ENCODE results near the gene RPE. TPM values are rescaled to one million over a fixed set of nuclear protein-coding genes. Genes with fewer than 3 reads are reported as not detected.

The RPE gene
- 138 TPM in 2 replicates for total RNA-seq (2013; cell fraction: nucleolus; rRNA removed)
- total RNA-seq (2014; rRNA removed): 41.5 and 48.3 TPM in 2 replicates
- 49.5 and 55.6 TPM in 2 replicates for total RNA-seq (2014; rRNA removed; fragmentation: Illumina TruSeq; extraction: Trizol)
- 47.8 and 52.4 TPM in 2 replicates for total RNA-seq (2021)
- polyA plus RNA-seq (2011; ENCODE audit: low read depth): 21.3 TPM
- polyA plus RNA-seq (2011; rRNA removed): 75.3 and 87.2 TPM in 2 replicates
- polyA plus RNA-seq (2011; cell fraction: cytosol; rRNA removed): 69.7 and 89.4 TPM in 2 replicates
- polyA plus RNA-seq (2011; cell fraction: nucleus; rRNA removed): 54.1 and 64.9 TPM in 2 replicates
- 16.2 and 21.8 TPM in 2 replicates for polyA plus RNA-seq (2012)
- 46.2 and 47.1 TPM in 2 replicates for polyA plus RNA-seq (2014; fragmentation: Illumina TruSeq; extraction: Trizol)
- 10 to 100 TPM; 45.9 to 49.8 TPM for polyA plus RNA-seq (2014; fragmentation: Nextera tagmentation; extraction: Ambion mirVana)
- 42.3 and 43.2 TPM in 2 replicates for polyA plus RNA-seq (2014; rRNA removed)
- 10 to 100 TPM; 46.0 to 46.6 TPM for polyA plus RNA-seq (2016; fragmentation: Nextera tagmentation; extraction: Ambion mirVana)
- polyA minus RNA-seq (2011; rRNA and poly(A)+ RNA removed): 127 and 145 TPM in 2 replicates
- 47.1 and 52.7 TPM in 2 replicates for polyA minus RNA-seq (2011; cell fraction: cytosol; rRNA and poly(A)+ RNA removed)
- polyA minus RNA-seq (2011; cell fraction: nucleus; rRNA and poly(A)+ RNA removed): 53.0 and 58.2 TPM in 2 replicates
- Bru-seq, nascent RNA: percentile 96 among the genes with signal in this experiment
- percentile 95 among the genes with signal in this experiment for BruChase-seq, experiment 1, labeled RNA remaining after a 6-hour chase
- percentile 98 among the genes with signal in this experiment for BruChase-seq, experiment 2, labeled RNA remaining after a 2-hour chase
- long read RNA-seq, experiment 1, transcript RPE-202 (6 exons, 2,569 nt): major isoform, 40 of 47 reads
- long read RNA-seq, experiment 1, partial matches to known transcripts: 1 of 47 reads
- long read RNA-seq, experiment 1, other reads (novel, unspliced or antisense): 0 of 47 reads
- long read RNA-seq, experiment 2, transcript RPE-205 (7 exons, 925 nt): minor isoform, 6 of 289 reads
- long read RNA-seq, experiment 2, transcript RPE-202 (6 exons, 2,569 nt): major isoform, 224 of 289 reads
- long read RNA-seq, experiment 2, transcript RPE-208 (7 exons, 1,128 nt): minor isoform, 17 of 289 reads
- long read RNA-seq, experiment 2, transcript RPE-210 (5 exons, 796 nt): minor isoform, 7 of 289 reads
- long read RNA-seq, experiment 2, partial matches to known transcripts: 2 of 289 reads
- long read RNA-seq, experiment 2, other reads (novel, unspliced or antisense): 27 of 289 reads

DNA sequence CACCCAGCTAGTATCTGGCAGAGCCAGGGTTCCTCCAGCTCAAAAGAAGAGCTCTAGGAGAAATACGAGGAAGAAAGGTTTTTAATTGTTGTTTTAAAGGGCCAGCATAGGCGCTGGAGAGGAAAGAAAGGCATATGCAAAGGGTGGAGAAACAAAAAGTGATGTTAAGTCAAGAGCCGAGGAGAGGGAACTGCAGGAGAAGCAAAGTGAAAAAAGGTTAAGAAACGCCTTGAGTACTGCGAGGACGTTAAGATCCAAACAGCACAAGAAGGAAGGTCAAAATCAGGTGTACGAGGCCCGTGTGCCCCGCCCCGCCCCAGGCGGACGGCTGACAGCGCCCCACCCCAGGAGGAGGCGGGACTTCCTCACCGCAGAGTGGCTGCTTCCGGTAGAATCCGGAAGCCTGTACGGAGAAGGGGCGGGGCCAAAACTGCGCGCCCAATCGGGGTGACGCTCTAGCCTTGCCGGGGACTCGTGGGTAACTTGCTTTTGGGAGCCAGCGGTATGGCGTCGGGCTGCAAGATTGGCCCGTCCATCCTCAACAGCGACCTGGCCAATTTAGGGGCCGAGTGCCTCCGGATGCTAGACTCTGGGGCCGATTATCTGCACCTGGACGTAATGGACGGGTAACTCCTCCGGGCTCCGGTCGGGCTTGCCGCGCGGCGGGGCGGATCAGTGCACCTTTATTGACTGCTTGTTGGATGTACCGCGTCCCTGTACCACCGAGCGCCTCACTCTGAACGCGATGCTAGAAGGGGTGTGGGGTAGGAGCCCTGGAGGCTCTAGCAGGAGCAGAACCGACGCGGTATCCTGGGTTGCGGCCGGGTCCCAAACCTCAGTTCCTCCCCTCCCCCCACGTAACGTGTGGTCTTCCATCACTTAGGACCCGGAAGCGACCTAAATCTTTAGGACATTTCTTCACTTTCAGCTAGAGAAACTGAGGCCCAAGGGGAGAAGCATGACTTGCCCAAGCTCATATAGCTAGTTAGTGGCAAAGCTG lies at the start of gene RPE:
TSS of gene RPE (plus strand) at position 481 of the 1,000 bp plus-strand sequence. CDS start at position 505, 24 bp downstream.
- Histone ChIP-seq H4K20me1 (ENCODE audit: control insufficient read depth, insufficient read depth) (no peaks in the 10 kb centered on the region; the same call in 1 of the 2 replicates), H3K27ac (ENCODE audit: control insufficient read depth, insufficient read depth) (peak within 1 kb of the TSS; percentile 82), H3K9ac (ENCODE audit: control insufficient read depth, insufficient read depth, low read length) (peak within 1 kb of the TSS; percentile 92), H3K79me2 (ENCODE audit: control insufficient read depth, insufficient read depth, low read length) (peaks cover 51% of the 10 kb centered on the region), H3K9me3 (replicated peaks; ENCODE audit: control insufficient read depth, insufficient read depth, low read length) (no peaks in the 10 kb centered on the region), H3K4me2 (ENCODE audit: control insufficient read depth, insufficient read depth) (peak within 1 kb of the TSS; percentile 98), H2AFZ (ENCODE audit: control insufficient read depth, low read depth, low read length) (peak within 1 kb of the TSS; percentile 98), H3K4me3 (peak within 1 kb of the TSS; percentile 92), H3K4me1 (ENCODE audit: control insufficient read depth, insufficient read depth, low read length) (peaks cover 10% of the 10 kb centered on the region), H3K27me3 (replicated peaks in 1 of 2; ENCODE audit: control insufficient read depth in 2 of 2, insufficient read depth in 2 of 2, low read length in 1 of 2) (no peaks in the 10 kb centered on the region), H3K36me3 (ENCODE audit: control insufficient read depth in 2 of 2, insufficient read depth in 2 of 2, low read length in 1 of 2) (peaks cover 0 to 11% of the 10 kb centered on the region in 2 experiments; a peak in 1 of 4 replicates)
- ChIA-PET POLR2A (interaction anchor here (0.8 kb wide), 1 partner anchor 23 kb away, joined by 3 read pairs; no protein-coding TSS in a partner anchor), SMC1A (ENCODE audit: uncharacterized antibody, unreplicated experiment) (interaction anchor here (0.7 to 3.0 kb wide), 4 partner anchors 10 to 197 kb away, joined by 3 to 11 read pairs (median 3); no protein-coding TSS in a partner anchor), RAD21 (ENCODE audit: unreplicated experiment) (no interaction called here), CTCF (interaction anchor here (1.1 kb wide), 1 partner anchor 180 kb away, joined by 3 read pairs; no protein-coding TSS in a partner anchor)
- under 1% methylated on average over 58 of the region's 58 CpGs for WGBS (ENCODE audit: insufficient coverage, insufficient replicate concordance, low lambda C conversion rate, missing lambda C conversion rate)
- DNase-seq (ENCODE audit: low read depth, low spot score): peak; percentile 76
- peak; percentile 94 for FAIRE-seq
- TSS peak; percentile 65 for BruUV-seq (replicated peaks)
- ATAC-seq: peak; percentile 96
- intact Hi-C loops (cut with micrococcal nuclease; ENCODE audit: unreplicated experiment): loop anchor here (2.0 to 10.0 kb wide), 2 partner anchors 168 to 472 kb away; partner anchors contain the start of genes KANSL1L and LANCL1
- in situ Hi-C loops (cut with MboI): loop anchor here (10.0 kb wide), 1 partner anchor 162 kb away; no protein-coding TSS in a partner anchor
- no peak for TF ChIP-seq ESRRA (IDR thresholded peaks at IDR 0.05; ENCODE audit: low read length)
- TF ChIP-seq PKNOX1 (IDR thresholded peaks at IDR 0.05): peak; percentile 83
- no peak for TF ChIP-seq EGR1 (IDR thresholded peaks at IDR 0.05; ENCODE audit: borderline replicate concordance in 1 of 2, low read depth in 2 of 2, low read length in 2 of 2)
- peak; percentile 9; the same call in 1 of the 2 replicates for TF ChIP-seq CEBPZ (IDR thresholded peaks at IDR 0.05; ENCODE audit: low read depth, low read length)
- TF ChIP-seq FOXK2 (IDR thresholded peaks at IDR 0.05): no peak; the same call in 1 of the 2 replicates
- TF ChIP-seq YY1 (IDR thresholded peaks at IDR 0.05; ENCODE audit: low read depth, low read length): peak; percentile 87
- no peak for TF ChIP-seq TCF7 (IDR thresholded peaks at IDR 0.05; ENCODE audit: borderline replicate concordance)
- TF ChIP-seq, protein P1, sequence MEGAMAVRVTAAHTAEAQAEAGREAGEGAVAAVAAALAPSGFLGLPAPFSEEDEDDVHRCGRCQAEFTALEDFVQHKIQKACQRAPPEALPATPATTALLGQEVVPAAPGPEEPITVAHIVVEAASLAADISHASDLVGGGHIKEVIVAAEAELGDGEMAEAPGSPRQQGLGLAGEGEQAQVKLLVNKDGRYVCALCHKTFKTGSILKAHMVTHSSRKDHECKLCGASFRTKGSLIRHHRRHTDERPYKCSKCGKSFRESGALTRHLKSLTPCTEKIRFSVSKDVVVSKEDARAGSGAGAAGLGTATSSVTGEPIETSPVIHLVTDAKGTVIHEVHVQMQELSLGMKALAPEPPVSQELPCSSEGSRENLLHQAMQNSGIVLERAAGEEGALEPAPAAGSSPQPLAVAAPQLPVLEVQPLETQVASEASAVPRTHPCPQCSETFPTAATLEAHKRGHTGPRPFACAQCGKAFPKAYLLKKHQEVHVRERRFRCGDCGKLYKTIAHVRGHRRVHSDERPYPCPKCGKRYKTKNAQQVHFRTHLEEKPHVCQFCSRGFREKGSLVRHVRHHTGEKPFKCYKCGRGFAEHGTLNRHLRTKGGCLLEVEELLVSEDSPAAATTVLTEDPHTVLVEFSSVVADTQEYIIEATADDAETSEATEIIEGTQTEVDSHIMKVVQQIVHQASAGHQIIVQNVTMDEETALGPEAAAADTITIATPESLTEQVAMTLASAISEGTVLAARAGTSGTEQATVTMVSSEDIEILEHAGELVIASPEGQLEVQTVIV (IDR thresholded peaks at IDR 0.05; ENCODE audit: borderline replicate concordance, partially characterized antibody): peak; percentile 78

Data from GM12878 (cell line).